Subcutaneous abdominal adipose tissue (tissue), 5 donors: ENCODE measurements around the gene HDHD5.

Experiments used
- H3K27ac ChIP-seq: one replicate; pipeline ENCODE4 v1.7.0; 2013; ENCODE audit warnings: low read depth, mild to moderate bottlenecking, inconsistent platforms, low read length, moderate library complexity
- H3K27me3 ChIP-seq, 5 donors: one replicate each; pipeline ENCODE4 v1.7.0; 2013; ENCODE audit warnings: low read length in 5 of 5, inconsistent platforms in 1 of 5; ENCODE audit not compliant: control insufficient read depth in 5 of 5, insufficient read depth in 4 of 5
- H3K36me3 ChIP-seq, 5 donors: one replicate each; pipeline ENCODE4 v1.7.0; 2013; ENCODE audit warnings: low read length in 5 of 5; ENCODE audit not compliant: control insufficient read depth in 5 of 5, insufficient read depth in 5 of 5
- H3K4me1 ChIP-seq, 5 donors: one replicate each; pipeline ENCODE4 v1.7.0; 2013; ENCODE audit warnings: low read length in 5 of 5, mild to moderate bottlenecking in 3 of 5, moderate library complexity in 1 of 5; ENCODE audit not compliant: control insufficient read depth in 5 of 5, insufficient read depth in 5 of 5
- H3K4me3 ChIP-seq, 5 donors: one replicate each; pipeline ENCODE4 v1.7.0; 2013; ENCODE audit warnings: low read length in 5 of 5, low read depth in 1 of 5
- H3K9ac ChIP-seq, 5 donors: one replicate each; pipeline ENCODE4 v1.7.0; 2013; ENCODE audit warnings: low read length in 5 of 5, mild to moderate bottlenecking in 4 of 5, moderate library complexity in 3 of 5
- H3K9me3 ChIP-seq, 5 donors: one replicate each; pipeline ENCODE4 v1.7.0; 2013; ENCODE audit warnings: low read length in 5 of 5; ENCODE audit not compliant: control insufficient read depth in 5 of 5
- donor health status: healthy.
- donor health status: healthy.
- donor health status: healthy.
- donor health status: healthy.
- donor health status: healthy.

HDHD5 gene

GRCh38 chr22:17098379-17098819 lies 60.7 kb downstream of the HDHD5 start:
- H3K36me3 ChIP-seq, result peaks cover 0 to 68% (median 59%) of the 10 kb centered on the region in 5 donors

GRCh38 chr22:17097701-17098100 lies 61.4 kb downstream of the HDHD5 start:
- Histone ChIP-seq H3K9me3 (no peaks in the 10 kb centered on the region), H3K9ac (no peak overlapping the region), H3K27me3 (no peaks in the 10 kb centered on the region), H3K36me3 (peaks cover 0 to 61% (median 53%) of the 10 kb centered on the region in 5 donors), H3K4me3 (no peak overlapping the region), H3K4me1 (peaks cover 0 to 20% (median 6%) of the 10 kb centered on the region in 5 donors), H3K27ac (no peak overlapping the region)

More at GRCh38 chr22:17098379-17098819, 60.7 kb downstream of the HDHD5 start:
- Histone ChIP-seq H3K27me3 (no peaks in the 10 kb centered on the region), H3K4me1 (peaks cover 0 to 20% (median 6%) of the 10 kb centered on the region in 5 donors), H3K27ac (no peak overlapping the region), H3K4me3 (no peak overlapping the region), H3K9ac (no peak overlapping the region), H3K9me3 (no peaks in the 10 kb centered on the region)

GRCh38 chr22:17097062-17097461 lies 62.0 kb downstream of the HDHD5 start:
- no peak overlapping the region for H3K27ac ChIP-seq
- H3K4me3 ChIP-seq, result no peak overlapping the region
- H3K9me3 ChIP-seq, result no peaks in the 10 kb centered on the region
- H3K4me1 ChIP-seq, result peaks cover 0 to 20% (median 6%) of the 10 kb centered on the region in 5 donors
- H3K9ac ChIP-seq, result no peak overlapping the region
- peaks cover 0 to 55% (median 48%) of the 10 kb centered on the region in 5 donors for H3K36me3 ChIP-seq
- no peaks in the 10 kb centered on the region for H3K27me3 ChIP-seq

- Histone ChIP-seq H3K4me1 (peaks cover 0 to 20% (median 6%) of the 10 kb centered on the region in 5 donors), H3K9ac (no peak overlapping the region), H3K9me3 (no peaks in the 10 kb centered on the region), H3K27ac (no peak overlapping the region), H3K4me3 (no peak overlapping the region), H3K36me3 (peaks cover 0 to 45% (median 38%) of the 10 kb centered on the region in 5 donors), H3K27me3 (no peaks in the 10 kb centered on the region)
Observed at GRCh38 chr22:17096071-17096470, 63.0 kb downstream of the HDHD5 start.

- no peak overlapping the region for H3K9ac ChIP-seq
- no peaks in the 10 kb centered on the region for H3K27me3 ChIP-seq
- peaks cover 0 to 20% (median 6%) of the 10 kb centered on the region in 5 donors for H3K4me1 ChIP-seq
- H3K36me3 ChIP-seq, result peaks cover 0 to 40% (median 33%) of the 10 kb centered on the region in 5 donors
- H3K27ac ChIP-seq, result no peak overlapping the region
- H3K4me3 ChIP-seq, result no peak overlapping the region
- no peaks in the 10 kb centered on the region for H3K9me3 ChIP-seq
Observed at GRCh38 chr22:17095538-17095937, 63.5 kb downstream of the HDHD5 start.

- H3K27ac ChIP-seq, result no peak overlapping the region
- no peaks in the 10 kb centered on the region for H3K27me3 ChIP-seq
- H3K4me1 ChIP-seq, result peaks cover 0 to 12% (median 6%) of the 10 kb centered on the region in 5 donors
- H3K9ac ChIP-seq, result no peak overlapping the region
- no peaks in the 10 kb centered on the region for H3K9me3 ChIP-seq
- peaks cover 0 to 15% (median 9%) of the 10 kb centered on the region in 5 donors for H3K36me3 ChIP-seq
- no peak overlapping the region for H3K4me3 ChIP-seq
Observed at GRCh38 chr22:17093081-17093480, 66.0 kb downstream of the HDHD5 start.

GRCh38 chr22:17091851-17092250 lies 67.2 kb downstream of the HDHD5 start:
- Histone ChIP-seq H3K9me3 (no peaks in the 10 kb centered on the region), H3K4me1 (peaks cover 0 to 13% (median 9%) of the 10 kb centered on the region in 5 donors), H3K27ac (no peak overlapping the region), H3K36me3 (peaks cover 0 to 3% (median 0%) of the 10 kb centered on the region in 5 donors), H3K9ac (no peak overlapping the region), H3K27me3 (no peaks in the 10 kb centered on the region), H3K4me3 (no peak overlapping the region)

GRCh38 chr22:17090550-17090949 lies 68.5 kb downstream of the HDHD5 start:
- H3K9me3 ChIP-seq, result no peaks in the 10 kb centered on the region
- no peaks in the 10 kb centered on the region for H3K27me3 ChIP-seq
- no peak overlapping the region for H3K4me3 ChIP-seq
- H3K27ac ChIP-seq, result no peak overlapping the region
- peaks cover 3 to 26% (median 22%) of the 10 kb centered on the region in 5 donors for H3K4me1 ChIP-seq
- no peak overlapping the region for H3K9ac ChIP-seq
- H3K36me3 ChIP-seq, result peaks cover 0 to 2% (median 0%) of the 10 kb centered on the region in 5 donors
